Left lobe of liver (tissue), 2 donors: ENCODE data around the gene ACTMAP. TPM values are rescaled to one million over a fixed set of nuclear protein-coding genes. Genes with fewer than 3 reads are reported as not detected.
"Not testable (repeated sequence)": the region's sequence is repeated elsewhere in the genome, so short reads cannot be mapped to it uniquely, and the experiment has no call there.

Experiments used
- ATAC-seq: fragments of 200-7000 bp; cut with Tn5 transposase; one replicate; pipeline ENCODE4 v1.9.1; 2020; ENCODE audit warnings: mild to moderate bottlenecking, moderate library complexity
- DNase-seq: peaks from one replicate; pipeline ENCODE4 v3.0.0-alpha.2; 2020; ENCODE audit warnings: low spot score
- total RNA-seq: library from RNA; stranded (reverse); gene quantifications from one replicate; pipeline ENCODE4 v1.2.1, GENCODE V29; 2021
- donor health status: DM: no; HTN: no; CAD: no; lungs with moderate emphysema.
- donor health status: DM: no; HTN: yes; CAD: no.

Gene ACTMAP
- total RNA-seq, 1 donor from 2014 or later: 8.9 TPM

GRCh38 chr19:40776932-40777644 lies 26.8 kb upstream of the ACTMAP start:
- DNase-seq (peak; percentile 86), ATAC-seq (peak; percentile 71)

- ATAC-seq (no peak), DNase-seq (no peak)
These were observed 26.1 kb upstream of the ACTMAP start for GRCh38 chr19:40776364-40776763.

- DNase-seq: no peak
- no peak for ATAC-seq
These were observed 25.4 kb upstream of the ACTMAP start for GRCh38 chr19:40775632-40776022.

GRCh38 chr19:40774916-40775631 lies 24.8 kb upstream of the ACTMAP start, which contains the start of gene MIA:
TSS of gene MIA (plus strand) at chr19:40775521. CDS start at chr19:40775543, 22 bp downstream.
- no peak for DNase-seq
- no peak for ATAC-seq

- ATAC-seq: peak; percentile 15
- not testable (repeated sequence) for DNase-seq
These were observed 21.0 kb upstream of the ACTMAP start for GRCh38 chr19:40771101-40771862.

- DNase-seq (no peak), ATAC-seq (no peak)
These were observed 18.6 kb upstream of the ACTMAP start for GRCh38 chr19:40768869-40769268.

GRCh38 chr19:40766385-40766784 lies 16.1 kb upstream of the ACTMAP start:
- DNase-seq, ATAC-seq: not testable (repeated sequence)

GRCh38 chr19:40763963-40764362 lies 13.7 kb upstream of the ACTMAP start:
- DNase-seq (no peak), ATAC-seq (no peak)

GRCh38 chr19:40763526-40763925 lies 13.2 kb upstream of the ACTMAP start:
- DNase-seq: no peak
- no peak for ATAC-seq

GRCh38 chr19:40762754-40763470 lies 12.6 kb upstream of the ACTMAP start:
- ATAC-seq (no peak), DNase-seq (no peak)

GRCh38 chr19:40759352-40759751 lies 9.1 kb upstream of the ACTMAP start:
- ATAC-seq: no peak
- DNase-seq: no peak

- DNase-seq (no peak), ATAC-seq (no peak)
These were observed 8.2 kb upstream of the ACTMAP start for GRCh38 chr19:40758491-40758890.

- ATAC-seq: no peak
These were observed 6.3 kb upstream of the ACTMAP start for GRCh38 chr19:40756502-40757110.

GRCh38 chr19:40755791-40756190 lies 5.5 kb upstream of the ACTMAP start:
- DNase-seq (no peak), ATAC-seq (no peak)

More at GRCh38 chr19:40756502-40757110, 6.3 kb upstream of the ACTMAP start:
- no peak for DNase-seq

- no peak for DNase-seq
- no peak for ATAC-seq
These were observed 5.0 kb upstream of the ACTMAP start for GRCh38 chr19:40755248-40755624.

GRCh38 chr19:40754611-40755247 lies 4.5 kb upstream of the ACTMAP start:
- DNase-seq: peak; percentile 73
- ATAC-seq: peak; percentile 45

GRCh38 chr19:40752257-40752781 lies 2.0 kb upstream of the ACTMAP start:
- ATAC-seq: no peak
- DNase-seq: no peak

GRCh38 chr19:40750874-40751537 lies 729 bp upstream of the ACTMAP start, which contains the start of gene SNRPA:
TSS of gene SNRPA (plus strand) at chr19:40751203. CDS start at chr19:40751409, 206 bp downstream.
- ATAC-seq (peak; percentile 79), DNase-seq (peak; percentile 97)

- DNase-seq: no peak
- no peak for ATAC-seq
These were observed 2.7 kb downstream of the ACTMAP start for GRCh38 chr19:40747536-40747935.
